CD4-positive, alpha-beta T cell (primary cell): Measurements from ENCODE around the gene YDJC. TPM values are rescaled to one million over a fixed set of nuclear protein-coding genes. Genes with fewer than 3 reads are reported as not detected.

Experiments used
- ATAC-seq: fragments of 200-7000 bp; cut with Tn5 transposase; one replicate; pipeline ENCODE4 v1.10.0; 2022; ENCODE audit warnings: mild to moderate bottlenecking; ENCODE audit not compliant: poor library complexity
- CTCF ChIA-PET: fragments of 350-600 bp; sonication (Branson Sonifier 250); formaldehyde crosslinking; loops from one replicate; lab custom pipeline; 2021; ENCODE audit warnings: antibody characterized with exemption, inconsistent platforms; lab: Charles Lee
- POLR2A ChIA-PET: fragments of 350-600 bp; sonication (Branson Sonifier 250); formaldehyde crosslinking; loops from one replicate; lab custom pipeline; 2021; ENCODE audit warnings: antibody characterized with exemption, inconsistent platforms; lab: Charles Lee
- DNase-seq, 14 experiments: peaks; one replicate each; pipeline ENCODE4 v3.0.0-alpha.2; 2013 to 2020; ENCODE audit warnings: mixed read lengths in 2 of 14
- H3K27ac ChIP-seq, 2 donors: one replicate each; pipeline versions ENCODE4 v1.5.1 to v1.7.0; 2013; ENCODE audit warnings: low read length in 2 of 2, low read depth in 1 of 2, mild to moderate bottlenecking in 1 of 2
- H3K27me3 ChIP-seq, 2 experiments: 1 replicate in 1 of 2; 2 replicates in 1 of 2; pipeline versions ENCODE4 v1.6.1 to v1.7.0; 2013; ENCODE audit warnings: low read length in 2 of 2, control low read depth in 1 of 2, mild to moderate bottlenecking in 1 of 2, moderate library complexity in 1 of 2; ENCODE audit not compliant: insufficient read depth in 2 of 2, control insufficient read depth in 1 of 2
- H3K36me3 ChIP-seq: one replicate; pipeline ENCODE4 v1.6.1; 2013; ENCODE audit warnings: low read length, control low read depth; ENCODE audit not compliant: insufficient read depth
- H3K4me1 ChIP-seq: one replicate; pipeline ENCODE4 v1.6.1; 2013; ENCODE audit warnings: low read length, control low read depth; ENCODE audit not compliant: insufficient read depth
- H3K4me3 ChIP-seq: one replicate; pipeline ENCODE4 v1.5.1; 2013; ENCODE audit warnings: mild to moderate bottlenecking, low read length, moderate library complexity
- H3K9me3 ChIP-seq, 2 experiments: 1 replicate in 1 of 2; 2 replicates in 1 of 2; pipeline versions ENCODE4 v1.6.1 to v1.7.0; 2013; ENCODE audit warnings: low read length in 2 of 2, mild to moderate bottlenecking in 2 of 2, control low read depth in 1 of 2, moderate library complexity in 1 of 2; ENCODE audit not compliant: control insufficient read depth in 1 of 2, insufficient read depth in 1 of 2
- H3K27ac Mint-ChIP-seq: one replicate; pipeline ENCODE4 v1.8.0; 2020; ENCODE audit warnings: mixed read lengths
- H3K27me3 Mint-ChIP-seq: one replicate; pipeline ENCODE4 v1.8.0; 2021; ENCODE audit warnings: mixed read lengths
- H3K36me3 Mint-ChIP-seq: one replicate; pipeline ENCODE4 v1.8.0; 2021; ENCODE audit warnings: low read depth, mixed read lengths
- H3K4me1 Mint-ChIP-seq: one replicate; pipeline ENCODE4 v1.8.0; 2021; ENCODE audit warnings: low read depth, mixed read lengths
- H3K4me3 Mint-ChIP-seq: one replicate; pipeline ENCODE4 v1.8.0; 2020; ENCODE audit warnings: mild to moderate bottlenecking, mixed read lengths
- H3K9me3 Mint-ChIP-seq: one replicate; pipeline ENCODE4 v1.8.0; 2020; ENCODE audit warnings: mixed read lengths
- intact Hi-C, 2 experiments: fragments of 100-400 bp; cut with DNase I in 1 of 2; cut with micrococcal nuclease in 1 of 2; formaldehyde crosslinking; loops; one replicate each; pipeline versions ENCODE4 v1.15.1 to v1.9.0; 2023 to 2025; cut with DNase I, micrococcal nuclease
- total RNA-seq, 174 experiments: library from RNA in 2 of 174; stranded (reverse) in 2 of 174; gene quantifications; one replicate each; pipeline ENCODE4 v1.2.3 and lab custom pipeline; 2021 to 2026
- TF ChIP-seq, protein P1 (sequence below): fragments of 200-600 bp; IDR thresholded peaks from one replicate; pipeline ENCODE4 v1.8.0; 2022; ENCODE audit warnings: antibody characterized with exemption, mild to moderate bottlenecking

The YDJC gene
- total RNA-seq, 2 experiments from 2014 or later: 23.9 to 25.2 TPM

DNA sequence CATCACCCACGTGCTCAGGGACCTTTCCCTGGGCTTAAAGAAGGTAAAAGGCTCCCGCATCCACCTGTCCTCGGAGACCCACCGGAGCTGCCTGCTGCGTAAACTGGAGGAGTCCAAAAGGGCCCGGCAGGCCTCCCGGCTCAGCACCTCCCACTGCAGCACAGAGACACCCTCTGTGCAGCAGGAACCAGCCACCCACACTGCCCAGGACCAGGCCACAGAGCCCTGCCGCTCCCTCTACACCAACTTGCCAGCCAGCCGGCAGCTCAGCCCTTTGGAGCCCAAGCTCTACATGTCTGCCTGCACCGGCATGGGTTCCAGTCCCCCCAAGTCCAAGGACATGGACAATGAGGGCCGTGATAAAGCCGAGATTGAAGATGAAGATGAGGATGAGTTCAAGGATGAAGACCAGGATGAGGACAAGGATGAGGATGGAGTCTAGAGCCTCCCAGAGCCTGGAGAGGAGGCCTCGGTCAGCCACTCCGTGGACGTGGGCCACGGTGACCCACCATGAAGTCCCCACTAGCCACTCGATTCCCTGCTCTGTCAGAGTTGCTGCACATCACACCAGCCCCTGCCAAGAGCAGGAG is 6.9 kb upstream of the YDJC start:
- no peaks in the 10 kb centered on the region for H3K27me3 Mint-ChIP-seq
- no peak overlapping the region for H3K4me3 Mint-ChIP-seq
- Histone ChIP-seq H3K27me3 (no peaks in the 10 kb centered on the region), H3K4me3 (no peak overlapping the region), H3K9me3 (peaks cover 0 to 7% of the 10 kb centered on the region in 2 experiments), H3K4me1 (peaks cover 17% of the 10 kb centered on the region), H3K27ac (no peak overlapping the region), H3K36me3 (no peaks in the 10 kb centered on the region)
- peaks cover 13% of the 10 kb centered on the region for H3K4me1 Mint-ChIP-seq
- POLR2A ChIA-PET: no interaction called here
- TF ChIP-seq, protein P1, sequence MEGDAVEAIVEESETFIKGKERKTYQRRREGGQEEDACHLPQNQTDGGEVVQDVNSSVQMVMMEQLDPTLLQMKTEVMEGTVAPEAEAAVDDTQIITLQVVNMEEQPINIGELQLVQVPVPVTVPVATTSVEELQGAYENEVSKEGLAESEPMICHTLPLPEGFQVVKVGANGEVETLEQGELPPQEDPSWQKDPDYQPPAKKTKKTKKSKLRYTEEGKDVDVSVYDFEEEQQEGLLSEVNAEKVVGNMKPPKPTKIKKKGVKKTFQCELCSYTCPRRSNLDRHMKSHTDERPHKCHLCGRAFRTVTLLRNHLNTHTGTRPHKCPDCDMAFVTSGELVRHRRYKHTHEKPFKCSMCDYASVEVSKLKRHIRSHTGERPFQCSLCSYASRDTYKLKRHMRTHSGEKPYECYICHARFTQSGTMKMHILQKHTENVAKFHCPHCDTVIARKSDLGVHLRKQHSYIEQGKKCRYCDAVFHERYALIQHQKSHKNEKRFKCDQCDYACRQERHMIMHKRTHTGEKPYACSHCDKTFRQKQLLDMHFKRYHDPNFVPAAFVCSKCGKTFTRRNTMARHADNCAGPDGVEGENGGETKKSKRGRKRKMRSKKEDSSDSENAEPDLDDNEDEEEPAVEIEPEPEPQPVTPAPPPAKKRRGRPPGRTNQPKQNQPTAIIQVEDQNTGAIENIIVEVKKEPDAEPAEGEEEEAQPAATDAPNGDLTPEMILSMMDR: no peak
- DNase-seq (no peak), ATAC-seq (no peak)
- no peaks in the 10 kb centered on the region for H3K9me3 Mint-ChIP-seq
- no peaks in the 10 kb centered on the region for H3K36me3 Mint-ChIP-seq
- intact Hi-C loops: no loop called here
- CTCF ChIA-PET: no interaction called here
- H3K27ac Mint-ChIP-seq: no peak overlapping the region

DNA sequence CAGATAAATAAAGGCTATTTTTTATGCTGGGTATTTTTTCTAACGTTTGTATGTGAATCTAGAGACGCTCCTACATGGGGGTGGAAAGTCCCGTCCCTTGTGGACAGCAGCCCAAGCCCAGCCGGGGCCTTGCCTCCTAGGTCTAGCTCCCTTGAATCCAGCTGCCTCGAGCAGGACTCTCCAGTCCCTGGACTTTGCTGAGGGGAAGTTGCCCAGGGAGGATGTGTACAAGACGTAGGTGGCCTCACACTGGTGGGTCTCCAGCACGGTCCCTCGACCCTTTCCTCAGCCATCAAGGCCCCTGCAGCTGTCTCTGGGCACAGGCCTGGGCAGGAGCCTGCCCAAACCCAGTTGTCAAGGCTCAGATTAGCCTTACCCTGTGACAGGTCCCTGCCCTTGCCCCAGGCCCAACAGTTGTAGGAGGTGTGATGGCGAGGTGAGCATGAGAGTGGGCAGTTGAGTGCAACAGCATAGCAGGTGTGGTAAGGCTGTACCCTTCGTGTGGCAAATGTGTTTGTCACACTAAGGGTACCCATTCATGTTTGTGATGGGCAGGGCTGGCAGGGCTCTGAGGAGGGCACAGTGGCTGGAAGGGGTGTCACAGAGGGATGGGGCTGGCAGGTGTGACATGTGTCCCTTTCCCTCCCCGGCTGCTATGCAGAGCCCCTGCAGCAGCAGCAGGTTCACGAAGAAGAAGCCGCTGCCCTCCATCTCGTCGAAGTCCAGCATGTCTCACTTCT is 6.1 kb upstream of the YDJC start:
- Histone ChIP-seq H3K9me3 (peaks cover 0 to 7% of the 10 kb centered on the region in 2 experiments), H3K36me3 (no peaks in the 10 kb centered on the region), H3K27me3 (no peaks in the 10 kb centered on the region), H3K4me3 (no peak overlapping the region), H3K27ac (no peak overlapping the region), H3K4me1 (peaks cover 11% of the 10 kb centered on the region)
- TF ChIP-seq, protein P1: no peak
- Mint-ChIP-seq H3K36me3 (no peaks in the 10 kb centered on the region), H3K4me3 (no peak overlapping the region), H3K27me3 (no peaks in the 10 kb centered on the region), H3K27ac (no peak overlapping the region), H3K4me1 (peaks cover 12% of the 10 kb centered on the region), H3K9me3 (no peaks in the 10 kb centered on the region)
- CTCF ChIA-PET: interaction anchor here (1.3 kb wide), 1 partner anchor 11 kb away, joined by 3 read pairs; no protein-coding TSS in a partner anchor
- intact Hi-C loops: no loop called here
- ATAC-seq (no peak), DNase-seq (no peak)
- POLR2A ChIA-PET: no interaction called here

DNA sequence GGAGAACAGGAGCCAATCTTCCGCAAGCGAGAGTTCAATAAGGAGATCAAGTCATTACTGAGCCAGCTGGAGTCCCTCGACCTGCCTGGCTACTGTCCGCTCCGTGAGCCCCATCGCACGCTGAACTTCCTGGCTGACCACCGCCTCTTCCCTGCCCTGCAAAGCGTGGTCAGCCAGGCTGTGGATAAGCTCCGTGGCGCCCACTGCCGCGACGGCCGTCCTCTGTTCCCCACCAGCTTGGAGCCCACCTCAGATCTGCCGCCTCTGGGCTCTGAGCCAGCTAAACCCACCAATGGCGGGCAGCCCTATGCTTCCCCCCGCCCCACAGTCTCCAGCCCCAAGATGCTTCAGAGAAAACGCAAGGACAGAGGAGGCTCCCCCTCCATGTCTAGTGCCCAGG is 5.0 kb upstream of the YDJC start:
- intact Hi-C loops: no loop called here
- Histone ChIP-seq H3K27ac (no peak overlapping the region), H3K4me3 (no peak overlapping the region), H3K36me3 (no peaks in the 10 kb centered on the region), H3K4me1 (peaks cover 13% of the 10 kb centered on the region), H3K27me3 (no peaks in the 10 kb centered on the region), H3K9me3 (peaks cover 0 to 7% of the 10 kb centered on the region in 2 experiments)
- ChIA-PET CTCF (interaction anchor here (1.3 kb wide), 1 partner anchor 12 kb away, joined by 3 read pairs; no protein-coding TSS in a partner anchor), POLR2A (no interaction called here)
- H3K27ac Mint-ChIP-seq: no peak overlapping the region
- DNase-seq (no peak), ATAC-seq (no peak)
- H3K4me3 Mint-ChIP-seq: no peak overlapping the region
- H3K36me3 Mint-ChIP-seq: peaks cover 3% of the 10 kb centered on the region
- H3K27me3 Mint-ChIP-seq: no peaks in the 10 kb centered on the region
- no peaks in the 10 kb centered on the region for H3K9me3 Mint-ChIP-seq
- peaks cover 19% of the 10 kb centered on the region for H3K4me1 Mint-ChIP-seq
- TF ChIP-seq, protein P1: no peak
